T-helper 2 cell treated with Interferon-gamma antibody and Interleukin-4, amounts not matched to agents 5 μg/mL and 100 μg/mL, for 36 hours (primary cell): ENCODE results near the gene CKAP5.
"Not testable (repeated sequence)": the region's sequence is repeated elsewhere in the genome, so short reads cannot be mapped to it uniquely, and the experiment has no call there.

Experiments
- DNase-seq: peaks from one replicate; pipeline ENCODE4 v3.0.0; 2021; ENCODE audit warnings: low spot score
- H3K27ac Mint-ChIP-seq: one replicate; pipeline ENCODE4 v1.8.0; 2021; ENCODE audit warnings: mild to moderate bottlenecking, mixed read lengths
- H3K27me3 Mint-ChIP-seq: one replicate; pipeline ENCODE4 v1.8.0; 2021; ENCODE audit warnings: low read depth, mixed read lengths
- H3K36me3 Mint-ChIP-seq: one replicate; pipeline ENCODE4 v1.8.0; 2021; ENCODE audit warnings: low read depth, mixed read lengths
- H3K4me1 Mint-ChIP-seq: one replicate; pipeline ENCODE4 v1.8.0; 2021; ENCODE audit warnings: low read depth, mixed read lengths
- H3K4me3 Mint-ChIP-seq: one replicate; pipeline ENCODE4 v1.8.0; 2022; ENCODE audit warnings: mild to moderate bottlenecking, moderate library complexity, mixed read lengths
- H3K9me3 Mint-ChIP-seq: one replicate; pipeline ENCODE4 v1.8.0; 2021; ENCODE audit warnings: mixed read lengths

CKAP5 gene

DNA sequence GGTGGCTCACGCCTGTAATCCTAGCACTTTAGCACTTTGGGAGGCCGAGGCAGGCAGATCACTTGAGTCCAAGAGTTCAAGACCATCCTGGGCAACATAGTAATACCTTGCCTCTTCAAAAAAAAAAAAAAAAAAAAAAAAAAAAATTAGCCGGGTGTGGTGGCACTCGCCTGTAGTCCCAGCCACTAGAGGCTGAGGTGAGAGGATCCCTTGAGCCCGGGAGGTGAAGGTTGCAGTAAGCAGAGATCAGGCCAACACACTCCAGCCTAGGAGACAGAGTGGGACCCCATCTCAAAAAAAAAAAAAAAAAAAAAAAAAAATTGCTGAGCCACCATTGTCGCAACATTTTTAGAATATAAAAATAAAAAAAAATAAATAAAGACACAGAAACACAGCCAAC is 7.6 kb downstream of the CKAP5 start:
- peaks cover 40% of the 10 kb centered on the region for H3K4me1 Mint-ChIP-seq
- no peak overlapping the region for H3K27ac Mint-ChIP-seq
- H3K9me3 Mint-ChIP-seq: no peaks in the 10 kb centered on the region
- DNase-seq: no peak
- no peaks in the 10 kb centered on the region for H3K27me3 Mint-ChIP-seq
- H3K36me3 Mint-ChIP-seq: peaks cover 17% of the 10 kb centered on the region
- H3K4me3 Mint-ChIP-seq: no peak overlapping the region

DNA sequence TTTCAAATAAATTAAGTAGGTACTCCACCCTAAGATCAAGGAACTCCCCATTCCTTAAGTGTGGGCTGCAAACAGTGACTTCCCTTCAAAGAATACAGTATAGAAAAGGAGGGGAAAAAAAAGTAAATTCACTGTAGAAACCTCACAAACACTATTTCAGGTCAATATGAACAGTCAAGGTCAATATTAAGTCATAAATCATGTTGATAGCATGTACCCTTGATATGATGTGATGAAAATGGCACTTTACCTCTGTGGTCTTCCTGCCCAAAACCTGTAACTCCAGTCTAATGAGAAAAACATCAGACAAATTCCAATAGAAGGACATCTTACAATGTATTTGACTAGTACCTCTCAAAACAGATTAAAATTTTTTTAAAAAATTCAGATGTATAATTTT is 8.2 kb downstream of the CKAP5 start:
- Mint-ChIP-seq H3K4me1 (peaks cover 34% of the 10 kb centered on the region), H3K27me3 (no peaks in the 10 kb centered on the region), H3K4me3 (no peak overlapping the region), H3K9me3 (no peaks in the 10 kb centered on the region), H3K27ac (no peak overlapping the region), H3K36me3 (peaks cover 15% of the 10 kb centered on the region)
- DNase-seq: no peak

DNA sequence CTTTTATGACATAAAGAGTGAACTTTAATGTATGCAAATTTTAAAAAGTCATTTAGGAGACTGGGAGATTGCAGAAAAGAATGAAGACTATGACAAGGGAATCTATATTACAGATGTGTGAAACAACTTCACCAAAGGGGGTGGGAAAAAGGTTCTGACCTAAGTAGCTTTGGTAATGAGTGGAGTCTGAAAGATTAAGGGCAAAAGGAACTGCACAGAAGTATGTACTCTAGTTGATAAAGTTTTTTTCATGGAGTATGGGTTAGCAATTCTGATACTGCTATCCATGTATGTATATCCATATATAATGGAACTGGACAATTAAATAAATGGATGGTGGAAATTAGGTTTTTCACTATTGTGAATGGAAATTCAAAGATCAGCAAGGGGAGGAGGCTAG is 9.2 kb downstream of the CKAP5 start:
- peaks cover 13% of the 10 kb centered on the region for H3K36me3 Mint-ChIP-seq
- H3K9me3 Mint-ChIP-seq: no peaks in the 10 kb centered on the region
- H3K4me1 Mint-ChIP-seq: peaks cover 31% of the 10 kb centered on the region
- DNase-seq: no peak
- no peak overlapping the region for H3K4me3 Mint-ChIP-seq
- no peak overlapping the region for H3K27ac Mint-ChIP-seq
- H3K27me3 Mint-ChIP-seq: no peaks in the 10 kb centered on the region

DNA sequence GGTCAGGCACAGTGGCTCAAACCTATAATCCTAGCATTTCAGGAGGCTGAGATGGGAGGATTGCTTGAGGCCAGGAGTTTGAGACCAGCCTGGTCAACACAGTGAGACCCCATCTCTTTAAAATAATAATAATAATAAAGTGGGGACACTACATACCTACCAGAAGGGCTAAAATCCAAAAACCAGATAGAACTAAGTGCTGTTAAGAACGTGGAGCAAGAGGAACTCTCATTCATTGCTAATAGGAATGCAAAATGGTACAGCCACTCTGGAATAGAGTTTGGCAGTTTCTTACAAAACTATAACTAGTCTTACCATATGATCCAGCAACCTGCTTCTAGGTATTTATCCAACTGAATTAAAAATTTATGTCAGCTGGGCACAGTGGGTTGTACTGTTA is 9.6 kb downstream of the CKAP5 start:
- Mint-ChIP-seq H3K27me3 (no peaks in the 10 kb centered on the region), H3K36me3 (peaks cover 13% of the 10 kb centered on the region), H3K4me1 (peaks cover 32% of the 10 kb centered on the region), H3K27ac (no peak overlapping the region), H3K4me3 (no peak overlapping the region), H3K9me3 (no peaks in the 10 kb centered on the region)
- no peak for DNase-seq

DNA sequence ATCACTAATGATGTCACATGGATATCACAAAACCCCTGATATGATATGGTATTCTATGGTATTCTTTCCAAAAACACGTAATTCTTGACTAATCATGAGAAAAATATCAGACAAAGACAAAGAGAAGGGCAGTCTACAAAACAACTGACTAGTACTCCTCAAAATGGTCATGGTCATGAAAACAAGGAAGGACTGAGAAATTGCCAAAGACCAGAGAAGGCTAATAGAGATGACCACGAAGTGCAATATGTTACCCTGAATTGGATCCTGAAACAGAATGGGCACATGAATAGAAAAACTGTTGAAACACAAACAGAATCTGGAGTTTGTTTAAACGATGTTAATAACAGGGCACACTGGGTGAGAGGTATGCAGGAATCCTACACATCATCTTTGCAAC is 10.2 kb downstream of the CKAP5 start:
- Mint-ChIP-seq H3K9me3 (no peaks in the 10 kb centered on the region), H3K36me3 (peaks cover 9% of the 10 kb centered on the region), H3K27me3 (no peaks in the 10 kb centered on the region), H3K4me3 (no peak overlapping the region), H3K4me1 (peaks cover 36% of the 10 kb centered on the region), H3K27ac (no peak overlapping the region)
- no peak for DNase-seq

DNA sequence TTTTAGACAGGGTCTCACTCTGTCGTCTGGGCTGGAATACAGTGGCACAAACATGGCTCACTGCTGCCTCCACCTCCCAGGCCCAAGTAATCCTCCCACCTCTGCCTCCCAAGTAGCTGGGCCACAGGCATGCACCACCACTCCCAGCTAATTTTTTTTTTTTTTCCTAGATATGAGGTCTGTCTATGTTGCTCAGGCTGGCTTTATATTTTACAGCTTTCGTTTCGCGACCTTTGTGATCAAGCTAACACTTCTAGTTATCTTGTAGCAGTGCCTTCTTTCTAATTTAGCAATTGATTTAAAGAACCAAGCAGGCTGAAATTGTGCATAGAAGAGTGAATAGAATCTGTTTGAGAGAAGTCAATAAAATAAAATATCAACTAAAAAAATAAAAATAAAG is 11.3 kb downstream of the CKAP5 start:
- H3K27me3 Mint-ChIP-seq: no peaks in the 10 kb centered on the region
- no peak for DNase-seq
- H3K4me1 Mint-ChIP-seq: peaks cover 30% of the 10 kb centered on the region
- H3K27ac Mint-ChIP-seq: no peak overlapping the region
- no peaks in the 10 kb centered on the region for H3K9me3 Mint-ChIP-seq
- H3K36me3 Mint-ChIP-seq: peaks cover 12% of the 10 kb centered on the region
- no peak overlapping the region for H3K4me3 Mint-ChIP-seq

DNA sequence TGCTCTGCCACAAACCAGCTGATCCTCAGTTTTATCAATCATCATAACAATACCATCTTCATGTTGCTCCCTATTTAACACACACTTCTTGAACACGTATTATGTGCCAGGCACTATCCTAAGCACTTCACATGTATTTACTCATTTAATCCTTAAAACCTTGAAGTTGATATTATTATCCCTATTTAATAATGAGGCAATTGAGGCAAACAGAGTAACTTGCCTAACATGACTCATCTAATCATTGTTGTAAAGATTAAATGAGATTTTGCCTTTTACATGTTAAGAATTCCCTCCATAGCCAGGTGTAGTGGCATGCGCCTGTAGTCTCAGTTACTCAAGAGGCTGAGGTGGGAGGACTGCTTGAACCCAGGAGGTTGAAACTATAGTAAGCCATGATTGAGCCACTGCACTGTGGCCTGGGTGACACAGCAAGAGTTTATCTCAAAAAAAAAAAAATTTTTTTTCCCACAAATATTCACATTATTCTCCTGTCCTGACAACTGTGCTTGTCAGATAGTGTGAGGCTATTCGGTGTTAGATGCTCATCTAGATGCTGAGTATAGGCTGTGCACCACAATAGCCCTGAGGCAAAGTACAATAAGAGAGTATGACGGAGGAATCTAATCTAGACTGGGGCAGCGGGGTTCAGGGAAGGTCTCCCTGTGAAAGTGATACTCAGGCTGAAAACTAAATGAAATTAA is 13.4 kb downstream of the CKAP5 start:
- no peaks in the 10 kb centered on the region for H3K27me3 Mint-ChIP-seq
- no peak for DNase-seq
- no peaks in the 10 kb centered on the region for H3K9me3 Mint-ChIP-seq
- H3K4me3 Mint-ChIP-seq: no peak overlapping the region
- peaks cover 30% of the 10 kb centered on the region for H3K4me1 Mint-ChIP-seq
- H3K36me3 Mint-ChIP-seq: peaks cover 8% of the 10 kb centered on the region
- no peak overlapping the region for H3K27ac Mint-ChIP-seq

DNA sequence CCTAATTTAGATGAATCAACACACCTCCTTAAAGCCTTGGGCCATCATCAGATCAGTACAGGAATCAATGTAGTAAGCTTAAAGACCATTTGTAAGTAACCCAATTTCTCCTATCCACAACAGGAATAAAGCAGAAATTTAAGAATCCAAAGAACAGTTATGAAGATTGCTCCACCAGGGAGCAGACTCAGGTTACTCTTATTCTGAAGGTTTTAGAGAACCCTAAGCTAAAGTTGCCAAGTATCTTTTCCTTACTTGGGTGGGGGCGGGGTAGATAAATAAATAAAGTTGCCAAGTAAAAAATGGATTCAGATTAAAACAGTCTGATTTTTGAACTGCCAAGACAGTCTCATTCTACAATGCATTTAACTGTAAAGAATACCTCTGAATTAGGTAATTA is 18.1 kb downstream of the CKAP5 start:
- Mint-ChIP-seq H3K27ac (no peak overlapping the region), H3K4me1 (peaks cover 36% of the 10 kb centered on the region), H3K27me3 (no peaks in the 10 kb centered on the region), H3K4me3 (peak overlapping the region; percentile 80), H3K9me3 (no peaks in the 10 kb centered on the region), H3K36me3 (peaks cover 4% of the 10 kb centered on the region)
- no peak for DNase-seq

DNA sequence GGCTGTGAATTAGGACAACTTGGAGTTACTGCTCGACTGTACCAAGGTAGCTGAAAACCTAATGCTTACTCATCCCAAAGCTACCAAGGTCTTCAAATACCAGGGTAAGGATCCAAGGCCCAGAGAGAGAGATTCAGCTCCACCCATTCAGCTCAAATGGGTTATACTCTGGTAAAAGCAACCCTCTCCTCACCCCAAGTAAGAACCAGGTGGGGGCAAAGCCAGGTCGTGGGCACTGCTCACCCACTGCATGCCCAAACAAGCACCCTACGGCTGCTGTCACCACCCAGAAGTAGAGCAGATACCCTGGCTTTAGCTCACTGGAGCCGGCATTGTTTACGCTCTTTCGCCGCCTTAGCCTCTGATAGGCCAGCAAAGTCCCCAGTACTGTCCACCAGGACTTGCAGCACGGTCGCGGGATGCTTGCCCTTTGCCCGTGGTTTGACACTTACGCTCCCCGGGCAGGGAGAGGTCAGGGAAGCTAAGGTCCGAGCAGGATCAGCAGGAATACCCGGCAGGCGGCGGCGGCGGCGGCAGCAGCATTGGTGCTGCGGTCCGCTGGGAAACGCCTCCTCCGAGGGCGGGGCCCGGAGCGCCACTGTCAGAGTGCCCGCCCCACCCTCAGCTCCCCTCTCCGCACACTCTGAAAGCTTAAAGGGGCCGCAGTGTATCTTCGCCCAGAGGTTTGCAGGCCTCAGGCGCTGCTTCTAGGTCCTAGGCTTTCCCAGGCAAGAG is 19.6 kb downstream of the CKAP5 start:
- Mint-ChIP-seq H3K27me3 (no peaks in the 10 kb centered on the region), H3K4me3 (peak overlapping the region; percentile 80), H3K27ac (no peak overlapping the region), H3K9me3 (no peaks in the 10 kb centered on the region), H3K36me3 (peaks cover 4% of the 10 kb centered on the region), H3K4me1 (peaks cover 31% of the 10 kb centered on the region)
- peak; percentile 70 for DNase-seq

DNA sequence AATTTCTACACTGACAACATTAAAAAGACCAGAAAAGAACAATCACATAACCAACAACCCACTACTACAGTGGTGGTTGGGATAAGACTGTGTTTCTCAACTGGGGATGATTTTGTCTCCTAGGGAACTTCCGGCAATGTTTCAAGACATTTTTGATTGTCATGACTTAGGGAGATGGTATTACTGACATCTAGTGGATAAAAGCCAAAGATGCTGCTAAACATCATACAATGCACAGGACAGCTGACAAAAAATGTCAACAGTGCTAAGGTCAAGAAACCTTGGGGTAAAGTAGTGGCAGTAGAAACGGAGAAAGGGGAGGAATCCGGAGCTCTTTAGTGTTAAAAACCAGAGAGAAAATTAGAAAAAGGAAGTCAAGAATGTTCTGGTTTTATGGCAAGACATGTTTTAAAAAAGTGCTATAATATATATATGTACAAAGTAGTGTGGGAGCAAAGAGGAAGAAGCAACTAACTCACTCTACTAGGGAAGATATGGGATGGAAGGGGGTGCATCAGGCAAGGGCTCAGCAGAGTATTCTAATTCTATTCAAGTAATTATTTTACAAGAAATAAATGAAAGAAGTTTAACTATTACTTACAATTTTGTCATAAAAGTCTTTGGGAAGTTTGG is 37.2 kb downstream of the CKAP5 start:
- Mint-ChIP-seq H3K27ac (no peak overlapping the region), H3K9me3 (no peaks in the 10 kb centered on the region), H3K4me3 (no peak overlapping the region), H3K27me3 (no peaks in the 10 kb centered on the region), H3K4me1 (peaks cover 7% of the 10 kb centered on the region), H3K36me3 (peaks cover 43% of the 10 kb centered on the region)
- DNase-seq: no peak

DNA sequence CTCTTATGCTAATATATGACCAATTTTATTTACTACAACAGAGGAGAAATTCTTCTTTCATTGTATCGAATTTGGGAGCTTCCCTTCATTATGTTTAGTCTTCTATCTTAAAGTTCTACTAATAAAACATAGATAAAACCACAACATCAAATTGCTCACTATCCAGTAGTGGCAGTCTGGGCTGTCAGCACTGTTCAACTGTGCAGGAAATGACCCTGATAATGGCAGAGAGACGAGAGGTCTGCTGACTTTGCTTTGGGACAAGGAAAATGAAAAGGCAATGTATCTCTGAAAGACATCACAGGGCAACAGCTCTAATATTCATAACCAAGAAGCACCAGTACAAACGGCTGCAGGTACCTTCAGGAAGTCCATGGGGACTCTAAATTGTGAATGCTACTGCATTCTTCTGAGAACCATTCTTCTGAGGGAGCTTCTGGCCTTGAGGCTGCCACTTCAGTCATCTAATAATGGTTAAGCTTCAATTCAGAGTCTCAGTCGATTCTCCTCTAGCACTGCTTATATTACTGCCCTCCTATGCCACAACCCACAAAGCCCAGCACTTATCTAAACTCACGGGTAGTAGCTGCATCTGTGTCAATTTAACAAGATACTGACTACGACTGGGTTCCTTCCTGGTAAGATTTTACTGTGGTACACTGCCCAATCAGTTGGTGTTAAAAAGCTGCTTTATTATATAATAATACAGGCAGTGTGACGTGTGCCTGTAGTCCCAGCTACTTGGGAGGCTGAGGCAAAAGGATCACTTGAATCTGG is 44.2 kb downstream of the CKAP5 start:
- peaks cover 31% of the 10 kb centered on the region for H3K36me3 Mint-ChIP-seq
- DNase-seq: no peak
- peaks cover 2% of the 10 kb centered on the region for H3K4me1 Mint-ChIP-seq
- H3K9me3 Mint-ChIP-seq: no peaks in the 10 kb centered on the region
- no peak overlapping the region for H3K27ac Mint-ChIP-seq
- no peak overlapping the region for H3K4me3 Mint-ChIP-seq
- no peaks in the 10 kb centered on the region for H3K27me3 Mint-ChIP-seq

DNA sequence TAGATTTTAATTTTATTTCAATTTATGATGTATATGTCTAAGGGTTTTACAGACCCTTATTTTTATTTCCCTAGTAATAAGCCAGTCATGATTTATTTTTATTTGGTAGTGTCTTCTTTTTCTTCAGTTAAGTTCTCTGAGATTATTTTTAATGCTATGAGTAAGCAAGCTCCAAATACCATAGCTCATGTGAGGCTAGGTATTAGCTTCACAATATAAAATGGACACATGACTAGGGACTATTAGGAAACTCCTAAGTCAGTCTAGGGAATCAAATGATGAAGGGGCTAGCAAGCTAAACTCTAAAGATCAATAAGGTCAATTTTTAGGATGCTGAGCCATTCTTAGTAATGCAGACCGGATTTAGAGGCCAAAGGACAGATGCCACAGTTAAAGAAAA is 45.9 kb downstream of the CKAP5 start:
- H3K27me3 Mint-ChIP-seq: no peaks in the 10 kb centered on the region
- no peaks in the 10 kb centered on the region for H3K4me1 Mint-ChIP-seq
- no peak for DNase-seq
- H3K27ac Mint-ChIP-seq: no peak overlapping the region
- H3K4me3 Mint-ChIP-seq: no peak overlapping the region
- H3K9me3 Mint-ChIP-seq: no peaks in the 10 kb centered on the region
- peaks cover 28% of the 10 kb centered on the region for H3K36me3 Mint-ChIP-seq

DNA sequence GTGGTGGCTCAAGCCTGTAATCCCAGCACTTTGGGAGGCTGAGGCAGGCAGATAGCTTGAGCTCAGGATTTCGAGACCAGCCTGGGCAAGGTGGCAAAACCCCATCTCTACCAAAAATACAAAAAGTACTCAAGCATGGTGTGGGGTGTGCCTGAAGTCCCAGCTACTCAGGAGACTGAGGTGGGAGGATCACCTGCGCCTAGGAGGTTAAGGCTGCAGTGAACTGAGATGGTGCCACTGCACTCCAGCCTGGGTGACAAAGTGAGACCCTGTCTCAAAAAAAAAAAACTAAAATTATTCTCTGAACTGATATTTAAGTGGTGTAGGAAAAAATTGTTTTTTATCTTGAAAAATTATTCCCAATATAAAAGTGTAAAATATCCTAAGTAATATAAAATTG is 46.4 kb downstream of the CKAP5 start:
- H3K36me3 Mint-ChIP-seq: peaks cover 29% of the 10 kb centered on the region
- H3K4me1 Mint-ChIP-seq, DNase-seq, H3K9me3 Mint-ChIP-seq, H3K27ac Mint-ChIP-seq, H3K4me3 Mint-ChIP-seq, H3K27me3 Mint-ChIP-seq: not testable (repeated sequence)

DNA sequence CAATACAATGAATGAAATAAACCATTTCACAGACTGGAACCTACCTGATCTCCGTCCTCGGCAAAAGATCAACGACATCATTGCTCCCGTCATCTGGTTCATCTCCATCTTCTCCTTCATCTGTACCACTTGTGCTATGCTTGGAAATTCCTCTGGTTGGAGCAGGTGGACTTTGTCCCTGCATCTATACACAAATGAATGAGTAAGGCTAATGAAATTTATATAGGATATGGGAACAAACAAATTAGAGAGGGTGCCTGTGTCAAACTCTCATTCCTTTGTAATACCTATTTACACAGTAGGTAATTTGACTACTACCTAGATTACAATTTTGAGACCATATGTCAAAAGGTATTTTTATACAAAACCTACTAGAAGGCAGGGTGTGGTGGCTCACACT is 67.7 kb downstream of the CKAP5 start:
- H3K9me3 Mint-ChIP-seq: no peaks in the 10 kb centered on the region
- H3K4me1 Mint-ChIP-seq: peaks cover 2% of the 10 kb centered on the region
- no peak overlapping the region for H3K4me3 Mint-ChIP-seq
- no peaks in the 10 kb centered on the region for H3K27me3 Mint-ChIP-seq
- no peak overlapping the region for H3K27ac Mint-ChIP-seq
- no peak for DNase-seq
- H3K36me3 Mint-ChIP-seq: peaks cover 61% of the 10 kb centered on the region
